ENCODE data around the gene NRARP.

The NRARP gene

GRCh38 chr9:137275203-137275587 lies 26.9 kb downstream of the NRARP start:
- no peak for TF ChIP-seq FOXM1 (IDR thresholded peaks at IDR 0.05; ENCODE audit: borderline replicate concordance, low read depth)
- TF ChIP-seq TAF1 (IDR thresholded peaks at IDR 0.05; ENCODE audit: low read depth): no peak
- TF ChIP-seq ZBTB7A (IDR thresholded peaks at IDR 0.05; ENCODE audit: low read depth): no peak
- no peak for TF ChIP-seq RAD21 (IDR thresholded peaks at IDR 0.05; ENCODE audit: low read depth)
- no peak for TF ChIP-seq TCF12 (IDR thresholded peaks at IDR 0.05; ENCODE audit: low read depth)
- no peak for TF ChIP-seq NFIC (IDR thresholded peaks at IDR 0.05)
- TF ChIP-seq TEAD4 (IDR thresholded peaks at IDR 0.05): no peak
- TF ChIP-seq EGR1 (IDR thresholded peaks at IDR 0.05): no peak
- TF ChIP-seq YY1 (IDR thresholded peaks at IDR 0.05; ENCODE audit: low read depth): no peak
- no peak for TF ChIP-seq CREB1 (IDR thresholded peaks at IDR 0.05; ENCODE audit: low read depth)
- no peak for TF ChIP-seq REST (IDR thresholded peaks at IDR 0.05; ENCODE audit: low read depth)
- no peak for TF ChIP-seq EP300 (IDR thresholded peaks at IDR 0.05; ENCODE audit: borderline replicate concordance)
- TF ChIP-seq MAX (IDR thresholded peaks at IDR 0.05): no peak
- no peak for TF ChIP-seq USF1 (IDR thresholded peaks at IDR 0.05)
- TF ChIP-seq CEBPB (IDR thresholded peaks at IDR 0.05): no peak

- TF ChIP-seq CREB1 (IDR thresholded peaks at IDR 0.05; ENCODE audit: low read depth): no peak
- no peak for TF ChIP-seq NFIC (IDR thresholded peaks at IDR 0.05)
- no peak for TF ChIP-seq TAF1 (IDR thresholded peaks at IDR 0.05; ENCODE audit: low read depth)
- TF ChIP-seq FOXM1 (IDR thresholded peaks at IDR 0.05; ENCODE audit: borderline replicate concordance, low read depth): no peak
These were observed 28.3 kb downstream of the NRARP start for GRCh38 chr9:137273611-137274320.

GRCh38 chr9:137273095-137273490 lies 29.0 kb downstream of the NRARP start:
- TF ChIP-seq TEAD4 (IDR thresholded peaks at IDR 0.05) (no peak), CREB1 (IDR thresholded peaks at IDR 0.05; ENCODE audit: low read depth) (no peak), EP300 (IDR thresholded peaks at IDR 0.05; ENCODE audit: borderline replicate concordance) (no peak), NFIC (IDR thresholded peaks at IDR 0.05) (no peak), FOXM1 (IDR thresholded peaks at IDR 0.05; ENCODE audit: borderline replicate concordance, low read depth) (no peak), MAX (IDR thresholded peaks at IDR 0.05) (no peak), TCF12 (IDR thresholded peaks at IDR 0.05; ENCODE audit: low read depth) (no peak), TAF1 (IDR thresholded peaks at IDR 0.05; ENCODE audit: low read depth) (no peak), EGR1 (IDR thresholded peaks at IDR 0.05) (no peak), REST (IDR thresholded peaks at IDR 0.05; ENCODE audit: low read depth) (no peak), CEBPB (IDR thresholded peaks at IDR 0.05) (no peak), ZBTB7A (IDR thresholded peaks at IDR 0.05; ENCODE audit: low read depth) (no peak), YY1 (IDR thresholded peaks at IDR 0.05; ENCODE audit: low read depth) (no peak), USF1 (IDR thresholded peaks at IDR 0.05) (no peak), RAD21 (IDR thresholded peaks at IDR 0.05; ENCODE audit: low read depth) (no peak)

GRCh38 chr9:137272241-137273094 lies 29.6 kb downstream of the NRARP start:
- TF ChIP-seq EGR1 (IDR thresholded peaks at IDR 0.05): no peak
- no peak for TF ChIP-seq USF1 (IDR thresholded peaks at IDR 0.05)
- no peak for TF ChIP-seq YY1 (IDR thresholded peaks at IDR 0.05; ENCODE audit: low read depth)
- TF ChIP-seq REST (IDR thresholded peaks at IDR 0.05; ENCODE audit: low read depth): no peak
- no peak for TF ChIP-seq FOXM1 (IDR thresholded peaks at IDR 0.05; ENCODE audit: borderline replicate concordance, low read depth)
- TF ChIP-seq TAF1 (IDR thresholded peaks at IDR 0.05; ENCODE audit: low read depth): no peak
- TF ChIP-seq TCF12 (IDR thresholded peaks at IDR 0.05; ENCODE audit: low read depth): no peak
- no peak for TF ChIP-seq NFIC (IDR thresholded peaks at IDR 0.05)
- no peak for TF ChIP-seq RAD21 (IDR thresholded peaks at IDR 0.05; ENCODE audit: low read depth)
- no peak for TF ChIP-seq ZBTB7A (IDR thresholded peaks at IDR 0.05; ENCODE audit: low read depth)
- TF ChIP-seq TEAD4 (IDR thresholded peaks at IDR 0.05): no peak
- TF ChIP-seq MAX (IDR thresholded peaks at IDR 0.05): no peak
- TF ChIP-seq EP300 (IDR thresholded peaks at IDR 0.05; ENCODE audit: borderline replicate concordance): no peak
- TF ChIP-seq CREB1 (IDR thresholded peaks at IDR 0.05; ENCODE audit: low read depth): no peak
- no peak for TF ChIP-seq CEBPB (IDR thresholded peaks at IDR 0.05)
